ENCODE measurements around the gene MZB1. TPM values are rescaled to one million over a fixed set of nuclear protein-coding genes. Genes with fewer than 3 reads are reported as not detected.

Gene MZB1
- total and polyA plus RNA-seq, 2 of the 13 experiments (the other 11 are each of a cell fraction or from before 2014, with no cell fraction given) = 0.31 to 0.40 TPM

- DNase-seq (ENCODE audit: low spot score) = no peak
- H2AFZ ChIP-seq (ENCODE audit: low read length) = no peak overlapping the region
- H3K36me3 ChIP-seq (replicated peaks in 1 of 2; ENCODE audit: control insufficient read depth in 1 of 2, insufficient read depth in 2 of 2, low read length in 2 of 2) = no peaks in the 10 kb centered on the region
- ChIA-PET POLR2A (interaction anchor here (1.0 to 2.6 kb wide), 4 partner anchors 38 to 154 kb away, joined by 5 to 16 read pairs (median 7); partner anchors contain the start of genes PAIP2 and UBE2D2), CTCF (ENCODE audit: low intra/inter-chr PET ratio, low total read pairs) (no interaction called here)
- intact Hi-C loops (cut with micrococcal nuclease; ENCODE audit: unreplicated experiment) (no loop called here), in situ Hi-C loops (cut with HindIII; ENCODE audit: extremely low pct_ligation_motif_present, low pct_unique_long_range_greater_than_20kb) (no loop called here)
- no peaks in the 10 kb centered on the region; the same call in 1 of the 2 replicates for H4K20me1 ChIP-seq (ENCODE audit: insufficient read depth, low read length)
- H3K9ac ChIP-seq (ENCODE audit: insufficient read depth, low read depth, low read length) = no peak overlapping the region
- no TSS peak for BruUV-seq (replicated peaks)
- no peak for FAIRE-seq
- H3K27ac ChIP-seq (ENCODE audit: extremely low read length, insufficient read depth, low read length) = no peak overlapping the region
- no peak overlapping the region for H3K4me3 ChIP-seq (replicated peaks in 1 of 3; ENCODE audit: insufficient read depth in 1 of 3, low read depth in 2 of 3, low read length in 3 of 3)
- peaks cover 52% of the 10 kb centered on the region for H3K4me1 ChIP-seq (ENCODE audit: insufficient read depth, low read length)
- H3K27me3 ChIP-seq (ENCODE audit: control insufficient read depth in 1 of 2, insufficient read depth in 2 of 2, low read length in 2 of 2) = no peaks in the 10 kb centered on the region
- no peaks in the 10 kb centered on the region for H3K9me3 ChIP-seq (ENCODE audit: low read length)
- TF ChIP-seq NFAT5 (CRISPR knock-in tag; IDR thresholded peaks at IDR 0.05) (no peak), KDM1A (CRISPR knock-in tag; IDR thresholded peaks at IDR 0.05) (no peak), SP5 (CRISPR knock-in tag; IDR thresholded peaks at IDR 0.05; ENCODE audit: borderline replicate concordance, low read depth) (no peak)
- peaks cover 2% of the 10 kb centered on the region for H3K79me2 ChIP-seq (ENCODE audit: insufficient read depth, low read length)
- no peak for ATAC-seq
- 0 out of 2 replicates have a peak overlapping the region, but pooled peaks have one; percentile 68 for H3K4me2 ChIP-seq (ENCODE audit: low read depth, low read length)
These were observed 17.8 kb upstream of the MZB1 start for GRCh38 chr5:139407517-139407916.
